ENCODE results near the gene TPBG. TPM values are rescaled to one million over a fixed set of nuclear protein-coding genes. Genes with fewer than 3 reads are reported as not detected.
A peak's percentile ranks its signal among the peaks of the same experiment; 100 is the strongest.

The TPBG gene, protein sequence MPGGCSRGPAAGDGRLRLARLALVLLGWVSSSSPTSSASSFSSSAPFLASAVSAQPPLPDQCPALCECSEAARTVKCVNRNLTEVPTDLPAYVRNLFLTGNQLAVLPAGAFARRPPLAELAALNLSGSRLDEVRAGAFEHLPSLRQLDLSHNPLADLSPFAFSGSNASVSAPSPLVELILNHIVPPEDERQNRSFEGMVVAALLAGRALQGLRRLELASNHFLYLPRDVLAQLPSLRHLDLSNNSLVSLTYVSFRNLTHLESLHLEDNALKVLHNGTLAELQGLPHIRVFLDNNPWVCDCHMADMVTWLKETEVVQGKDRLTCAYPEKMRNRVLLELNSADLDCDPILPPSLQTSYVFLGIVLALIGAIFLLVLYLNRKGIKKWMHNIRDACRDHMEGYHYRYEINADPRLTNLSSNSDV
- total RNA-seq: 10 to 100 TPM; 34.0 to 39.1 TPM
- 207 TPM for polyA plus RNA-seq (2013, experiment 1 of 2)
- 174 TPM for polyA plus RNA-seq (2013, experiment 2 of 2)
- long read RNA-seq, experiment 1, full-length matches to known transcripts: 7 of 34 reads
- long read RNA-seq, experiment 1, partial matches to known transcripts: 0 of 34 reads
- long read RNA-seq, experiment 1, other reads (novel, unspliced or antisense): 27 of 34 reads
- long read RNA-seq, experiment 2, full-length matches to known transcripts: 129 of 150 reads
- long read RNA-seq, experiment 2, partial matches to known transcripts: 1 of 150 reads
- long read RNA-seq, experiment 2, other reads (novel, unspliced or antisense): 20 of 150 reads
- long read RNA-seq, experiment 3, full-length matches to known transcripts: 161 of 189 reads
- long read RNA-seq, experiment 3, partial matches to known transcripts: 0 of 189 reads
- long read RNA-seq, experiment 3, other reads (novel, unspliced or antisense): 28 of 189 reads
- long read RNA-seq, experiment 4, partial matches to known transcripts: 0 of 2 reads
- long read RNA-seq, experiment 4, other reads (novel, unspliced or antisense): 2 of 2 reads

DNA sequence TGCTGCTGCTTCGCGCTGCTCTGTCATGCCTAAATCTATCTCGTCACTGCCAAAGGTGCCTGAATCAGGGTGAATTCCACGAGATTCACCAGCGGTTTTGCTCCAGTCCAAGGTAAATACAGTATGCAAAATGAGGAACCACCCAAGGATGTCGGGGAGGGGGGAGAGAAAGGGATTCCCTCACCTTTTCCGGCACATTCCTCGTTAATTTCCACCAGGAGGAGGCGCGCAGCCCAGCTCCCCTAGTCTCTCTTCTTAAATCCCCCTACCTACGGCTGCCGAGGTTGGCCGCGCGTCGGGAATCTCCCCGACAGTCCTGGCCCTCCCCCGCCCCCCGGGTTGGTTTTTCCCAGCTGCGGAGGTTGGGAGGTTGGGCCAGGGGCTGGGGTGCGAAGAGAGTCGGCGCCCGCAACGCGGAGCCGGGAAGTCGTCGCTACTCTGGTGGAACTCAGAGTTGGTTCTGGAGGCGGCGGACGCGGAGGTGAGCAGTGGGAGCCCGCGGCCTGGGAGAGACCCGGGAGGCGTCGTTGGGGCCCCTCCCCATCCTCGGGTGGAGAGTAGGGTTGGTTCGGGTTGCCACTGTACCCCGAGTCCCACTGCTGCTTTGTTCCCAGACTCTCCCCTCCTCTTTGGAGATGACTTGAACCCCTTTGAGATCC, at the start of gene TPBG:
Gene TPBG (plus strand): TSS at position 390 of the 659 bp plus-strand sequence. CDS start 1,145 bp downstream, outside the sequence.
- Mint-ChIP-seq H3K27me3 (ENCODE audit: insufficient read depth) (peaks cover 14% of the 10 kb centered on the region), H3K36me3 (ENCODE audit: low read depth) (peaks cover 10% of the 10 kb centered on the region), H3K27ac (peak within 1 kb of the TSS; percentile 94), H3K9me3 (no peaks in the 10 kb centered on the region), H3K4me1 (peaks cover 21% of the 10 kb centered on the region), H3K4me3 (peak within 1 kb of the TSS; percentile 99)
- H3K27me3 ChIP-seq (ENCODE audit: control insufficient read depth, insufficient read depth, low read length, poor library complexity, severe bottlenecking): no peaks in the 10 kb centered on the region
- 0% methylated on average over 8 to 41 of the region's 41 CpGs for WGBS, 2 experiments (ENCODE audit: insufficient coverage in 1 of 2, insufficient read length in 1 of 2)
- H3K4me3 ChIP-seq (ENCODE audit: low read length): peak within 1 kb of the TSS; percentile 84
- peak; percentile 81 for TF ChIP-seq CTCF (conservative IDR thresholded peaks at IDR 0.05)
- peaks cover 14% of the 10 kb centered on the region for H3K36me3 ChIP-seq (ENCODE audit: control insufficient read depth, insufficient read depth, low read length)
- peak; percentile 96 for DNase-seq
- peak within 1 kb of the TSS; percentile 63 for H3K9ac ChIP-seq (ENCODE audit: extremely low read depth, low read length, poor library complexity, severe bottlenecking)
- peak within 1 kb of the TSS; percentile 83 for H3K27ac ChIP-seq (ENCODE audit: low read depth, low read length)
- peaks cover 7% of the 10 kb centered on the region for H3K4me1 ChIP-seq (ENCODE audit: control insufficient read depth, insufficient read depth, low read length)
- no peaks in the 10 kb centered on the region for H3K9me3 ChIP-seq (ENCODE audit: control insufficient read depth, low read length)

DNA sequence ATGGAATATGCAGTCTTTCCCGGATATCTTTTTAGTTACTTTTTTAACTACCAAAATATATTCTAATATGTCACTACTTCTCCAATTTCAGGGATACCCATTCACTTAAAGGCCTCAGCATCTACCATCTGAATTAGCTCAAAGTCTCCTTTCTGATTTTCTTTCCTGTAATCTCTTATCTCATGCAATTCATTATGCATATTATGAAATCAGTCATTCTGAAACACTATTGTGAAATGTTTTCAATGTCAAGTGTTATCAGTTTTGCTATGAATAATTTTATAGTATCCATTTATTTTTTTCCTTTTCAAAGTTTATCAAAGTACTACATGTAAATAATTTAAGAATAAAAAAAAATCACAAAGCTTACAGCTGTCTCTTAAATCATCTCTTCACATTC, 41.2 kb upstream of the TPBG start:
- Histone ChIP-seq H3K4me1 (ENCODE audit: control insufficient read depth, insufficient read depth, low read length) (no peaks in the 10 kb centered on the region), H3K27ac (ENCODE audit: low read depth, low read length) (no peak overlapping the region), H3K9ac (ENCODE audit: extremely low read depth, low read length, poor library complexity, severe bottlenecking) (no peak overlapping the region), H3K9me3 (ENCODE audit: control insufficient read depth, low read length) (peaks cover under 1% of the 10 kb centered on the region), H3K36me3 (ENCODE audit: control insufficient read depth, insufficient read depth, low read length) (no peaks in the 10 kb centered on the region), H3K4me3 (ENCODE audit: low read length) (no peak overlapping the region), H3K27me3 (ENCODE audit: control insufficient read depth, insufficient read depth, low read length, poor library complexity, severe bottlenecking) (no peaks in the 10 kb centered on the region)
- Mint-ChIP-seq H3K27ac (no peak overlapping the region), H3K4me3 (no peak overlapping the region), H3K4me1 (no peaks in the 10 kb centered on the region), H3K9me3 (no peaks in the 10 kb centered on the region), H3K36me3 (ENCODE audit: low read depth) (no peaks in the 10 kb centered on the region), H3K27me3 (ENCODE audit: insufficient read depth) (no peaks in the 10 kb centered on the region)
- no peak for DNase-seq
- 100% methylated on average over 1 of the region's 1 CpG; no CpG with 5 or more reads in 1 of the 2 experiments for WGBS, 2 experiments (ENCODE audit: insufficient coverage in 1 of 2, insufficient read length in 1 of 2)
- no peak for TF ChIP-seq CTCF (conservative IDR thresholded peaks at IDR 0.05)

GRCh38 chr6:82329766-82330165, 33.9 kb upstream of the TPBG start:
- no peak overlapping the region for H3K9ac ChIP-seq (ENCODE audit: extremely low read depth, low read length, poor library complexity, severe bottlenecking)
- no peaks in the 10 kb centered on the region for H3K9me3 ChIP-seq (ENCODE audit: control insufficient read depth, low read length)
- H3K36me3 Mint-ChIP-seq (ENCODE audit: low read depth): no peaks in the 10 kb centered on the region
- 93 to 100% methylated on average over 1 to 4 of the region's 4 CpGs for WGBS, 2 experiments (ENCODE audit: insufficient coverage in 1 of 2, insufficient read length in 1 of 2)
- no peak overlapping the region for H3K4me3 Mint-ChIP-seq
- H3K4me3 ChIP-seq (ENCODE audit: low read length): no peak overlapping the region
- H3K27me3 ChIP-seq (ENCODE audit: control insufficient read depth, insufficient read depth, low read length, poor library complexity, severe bottlenecking): no peaks in the 10 kb centered on the region
- no peaks in the 10 kb centered on the region for H3K36me3 ChIP-seq (ENCODE audit: control insufficient read depth, insufficient read depth, low read length)
- H3K27ac Mint-ChIP-seq: no peak overlapping the region
- no peak overlapping the region for H3K27ac ChIP-seq (ENCODE audit: low read depth, low read length)
- H3K4me1 Mint-ChIP-seq: peaks cover 6% of the 10 kb centered on the region
- no peaks in the 10 kb centered on the region for H3K4me1 ChIP-seq (ENCODE audit: control insufficient read depth, insufficient read depth, low read length)
- peaks cover 1% of the 10 kb centered on the region for H3K27me3 Mint-ChIP-seq (ENCODE audit: insufficient read depth)
- H3K9me3 Mint-ChIP-seq: no peaks in the 10 kb centered on the region
- no peak for TF ChIP-seq CTCF (conservative IDR thresholded peaks at IDR 0.05)
- no peak for DNase-seq

All from endodermal cell (in vitro differentiated cells).